HFF-Myc (cell line): Measurements from ENCODE around the gene NPAT.
"Not testable (repeated sequence)": the region's sequence is repeated elsewhere in the genome, so short reads cannot be mapped to it uniquely, and the experiment has no call there.

Experiments
- DNase-seq: peaks from one replicate; pipeline ENCODE4 v3.0.0-alpha.2; 2011; ENCODE audit warnings: low read depth; ENCODE audit errors: extremely low read depth
- H3K4me3 ChIP-seq: replicated peaks from 2 replicates; pipeline ENCODE4 v1.5.1; 2011; ENCODE audit warnings: low read depth, mild to moderate bottlenecking, control low read depth, low read length
- CTCF ChIP-seq: IDR thresholded peaks from 2 replicates; pipeline ENCODE4 v1.5.1; 2012; ENCODE audit warnings: mild to moderate bottlenecking, low read depth, low read length, control low read depth; ENCODE audit errors: missing control alignments

NPAT gene

GRCh38 chr11:108144615-108145014 lies 77.8 kb downstream of the NPAT start:
- DNase-seq: no peak
- TF ChIP-seq CTCF: no peak
- no peak overlapping the region for H3K4me3 ChIP-seq

- H3K4me3 ChIP-seq: no peak overlapping the region
- no peak for DNase-seq
- no peak for TF ChIP-seq CTCF
Measured at GRCh38 chr11:108142304-108142703, 80.1 kb downstream of the NPAT start.

- DNase-seq: no peak
- no peak overlapping the region for H3K4me3 ChIP-seq
- no peak for TF ChIP-seq CTCF
Measured at GRCh38 chr11:108137212-108137611, 85.2 kb downstream of the NPAT start.

- peak; percentile 26 for DNase-seq
- no peak overlapping the region for H3K4me3 ChIP-seq
- peak; percentile 13 for TF ChIP-seq CTCF
Measured at GRCh38 chr11:108135845-108136544, 86.4 kb downstream of the NPAT start.

- not testable (repeated sequence) for DNase-seq
Measured at GRCh38 chr11:108132993-108133538, 89.4 kb downstream of the NPAT start.

GRCh38 chr11:108131993-108132392 lies 90.4 kb downstream of the NPAT start:
- no peak for TF ChIP-seq CTCF
- H3K4me3 ChIP-seq: no peak overlapping the region
- no peak for DNase-seq

More at GRCh38 chr11:108132993-108133538, 89.4 kb downstream of the NPAT start:
- H3K4me3 ChIP-seq: not testable (repeated sequence)

- no peak for TF ChIP-seq CTCF
- H3K4me3 ChIP-seq: no peak overlapping the region
- no peak for DNase-seq
Measured at GRCh38 chr11:108128772-108129171, 93.7 kb downstream of the NPAT start.
